NT2/D1 (cell line): Measurements from ENCODE around the gene THNSL1.

Source experiments
- DNase-seq: peaks from one replicate; pipeline ENCODE4 v3.0.0-alpha.2; 2011; ENCODE audit warnings: low read depth, low spot score
- H3K27me3 ChIP-seq: 2 replicates; pipeline ENCODE4 v1.6.0; 2011; ENCODE audit warnings: mild to moderate bottlenecking; ENCODE audit not compliant: insufficient read length, insufficient read depth
- H3K36me3 ChIP-seq: 2 replicates; pipeline ENCODE4 v1.6.1; 2011; ENCODE audit warnings: mild to moderate bottlenecking, low read length, mixed read lengths; ENCODE audit not compliant: insufficient read depth, insufficient read length
- H3K4me1 ChIP-seq: 2 replicates; pipeline ENCODE4 v1.5.1; 2011; ENCODE audit not compliant: insufficient read depth, insufficient read length
- H3K4me3 ChIP-seq: 2 replicates; pipeline ENCODE4 v1.5.1; 2011; ENCODE audit warnings: low read depth; ENCODE audit not compliant: insufficient read length
- H3K9ac ChIP-seq: 2 replicates; pipeline ENCODE4 v1.6.0; 2011; ENCODE audit warnings: low read depth; ENCODE audit not compliant: insufficient read length
- H3K9me3 ChIP-seq: 2 replicates; pipeline ENCODE4 v1.5.1; 2011; ENCODE audit warnings: mild to moderate bottlenecking, low read length; ENCODE audit not compliant: insufficient read depth
- SUZ12 ChIP-seq: IDR thresholded peaks from 2 replicates; pipeline ENCODE4 v1.6.1; 2011; ENCODE audit not compliant: insufficient read length, insufficient read depth; ENCODE audit errors: extremely low read depth
- YY1 ChIP-seq: IDR thresholded peaks from 2 replicates; pipeline ENCODE4 v1.6.1; 2011; ENCODE audit not compliant: insufficient read length, insufficient read depth
- ZNF274 ChIP-seq: IDR thresholded peaks from 2 replicates; pipeline ENCODE4 v1.6.1; 2011; ENCODE audit warnings: mild to moderate bottlenecking, low read depth, low read length

THNSL1 gene

DNA sequence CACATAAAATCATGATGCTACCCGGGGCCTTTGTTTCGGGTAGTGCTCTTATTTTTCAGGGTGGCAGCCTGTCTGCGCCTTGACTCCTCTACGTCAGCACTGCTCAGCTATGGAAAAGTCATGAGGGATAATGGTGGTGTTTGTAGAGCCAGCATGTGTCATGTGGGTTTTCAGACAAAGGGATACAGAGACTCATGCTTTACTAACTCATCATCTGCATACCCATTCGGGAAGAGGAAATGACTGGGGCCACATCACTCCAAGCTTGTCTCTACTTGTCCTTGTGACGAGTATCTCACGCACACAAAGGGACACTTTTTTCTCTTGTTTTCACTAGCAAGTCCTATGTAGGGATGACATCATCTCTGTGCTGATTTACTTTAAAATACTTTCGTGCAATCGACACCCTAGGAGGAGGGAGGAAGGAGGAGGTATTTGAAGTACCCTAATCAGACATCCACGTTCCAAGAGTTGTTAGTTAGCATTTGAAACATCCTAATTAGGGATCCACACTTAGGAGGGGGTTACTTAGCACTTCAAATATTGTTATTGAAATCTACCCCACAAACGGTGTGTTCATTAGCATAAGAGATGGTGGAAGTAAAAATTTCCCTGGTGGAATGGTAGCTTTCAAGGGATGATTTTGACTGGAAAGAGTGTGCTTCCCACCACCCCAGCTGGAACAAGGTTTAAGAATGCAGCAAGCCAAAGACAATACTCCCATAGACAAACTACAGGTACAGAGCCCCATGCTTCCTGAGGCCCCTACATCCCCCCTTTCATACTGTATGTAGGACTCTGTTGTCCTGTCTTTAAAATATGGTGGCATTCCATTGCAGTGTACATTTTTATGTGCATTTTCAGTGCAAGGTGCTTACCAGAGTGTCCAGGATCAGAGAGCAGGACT, 52.0 kb downstream of the THNSL1 start:
- no peak overlapping the region for H3K4me3 ChIP-seq
- peak; percentile 87 for DNase-seq
- no peaks in the 10 kb centered on the region for H3K36me3 ChIP-seq
- H3K27me3 ChIP-seq = peaks cover 52% of the 10 kb centered on the region
- H3K9ac ChIP-seq = no peak overlapping the region
- H3K9me3 ChIP-seq = peaks cover 14% of the 10 kb centered on the region
- no peak for TF ChIP-seq ZNF274
- TF ChIP-seq YY1 = no peak
- no peak for TF ChIP-seq SUZ12
- no peaks in the 10 kb centered on the region for H3K4me1 ChIP-seq

DNA sequence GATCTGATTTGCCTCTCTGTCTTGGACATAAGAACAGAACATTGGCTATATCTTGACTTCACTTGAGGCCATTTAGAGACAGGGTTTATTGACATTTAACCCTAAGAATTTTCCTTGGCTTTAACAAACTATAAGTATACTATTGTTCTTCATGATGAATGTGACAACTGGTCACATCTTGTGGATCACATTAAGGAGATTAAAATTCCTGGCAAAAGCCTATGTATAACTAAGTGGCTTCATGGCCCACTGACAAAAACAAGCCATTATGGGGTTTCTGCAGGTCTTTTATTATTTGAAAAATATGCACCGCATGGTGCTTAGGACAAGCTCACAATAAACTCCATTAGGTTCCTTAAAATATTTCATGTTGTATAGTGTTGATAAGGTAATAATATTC, 54.8 kb downstream of the THNSL1 start:
- DNase-seq = no peak
- Histone ChIP-seq H3K36me3 (no peaks in the 10 kb centered on the region), H3K4me3 (no peak overlapping the region), H3K9ac (no peak overlapping the region), H3K4me1 (no peaks in the 10 kb centered on the region), H3K9me3 (peaks cover 9% of the 10 kb centered on the region; the same call in 1 of the 2 replicates), H3K27me3 (peaks cover 43% of the 10 kb centered on the region)
- TF ChIP-seq YY1 = no peak
- TF ChIP-seq SUZ12 = no peak
- TF ChIP-seq ZNF274 = no peak

DNA sequence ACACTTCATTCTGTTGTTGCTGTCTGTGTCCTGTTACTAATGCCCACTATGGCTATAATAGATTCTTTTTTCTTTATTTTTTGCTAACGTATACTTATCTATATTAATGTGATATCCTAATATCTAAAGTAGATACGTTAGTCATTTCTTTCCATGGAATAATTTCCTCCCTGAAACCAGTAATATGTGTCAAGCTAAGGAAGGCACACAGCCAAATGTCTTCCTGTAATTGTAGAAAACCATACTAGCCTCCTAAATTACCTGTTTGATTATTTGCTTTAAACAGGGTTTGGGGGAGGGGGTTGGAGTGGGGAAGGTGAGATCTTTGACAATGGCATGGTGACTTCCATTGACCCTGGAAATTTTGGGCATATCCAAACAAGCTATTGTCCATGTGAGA, 56.4 kb downstream of the THNSL1 start:
- H3K9me3 ChIP-seq = peaks cover 9% of the 10 kb centered on the region; the same call in 1 of the 2 replicates
- TF ChIP-seq ZNF274 = no peak
- no peaks in the 10 kb centered on the region for H3K4me1 ChIP-seq
- no peak overlapping the region for H3K4me3 ChIP-seq
- H3K27me3 ChIP-seq = peaks cover 36% of the 10 kb centered on the region
- H3K36me3 ChIP-seq = no peaks in the 10 kb centered on the region
- no peak for DNase-seq
- no peak overlapping the region for H3K9ac ChIP-seq

DNA sequence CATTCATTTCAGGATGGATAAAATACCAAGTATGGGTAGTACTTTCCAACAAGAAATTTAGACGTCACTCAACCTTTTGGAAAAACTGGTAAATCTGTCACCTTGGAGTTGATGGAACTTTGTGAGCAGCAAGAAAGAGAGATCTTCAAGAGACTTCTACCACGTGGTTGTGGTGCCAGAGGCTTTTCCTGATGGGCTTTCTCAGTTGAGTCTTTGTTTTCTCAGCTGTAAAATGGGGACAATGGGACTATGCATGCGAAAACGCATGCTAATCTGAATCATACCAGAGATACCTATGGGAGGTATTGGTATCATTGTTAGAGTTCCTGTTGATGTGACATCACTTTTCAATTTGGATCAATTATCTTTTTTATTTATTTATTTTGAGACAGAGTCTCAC, 59.4 kb downstream of the THNSL1 start:
- Histone ChIP-seq H3K36me3 (no peaks in the 10 kb centered on the region), H3K9me3 (no peaks in the 10 kb centered on the region), H3K27me3 (peaks cover 15% of the 10 kb centered on the region), H3K4me1 (no peaks in the 10 kb centered on the region), H3K4me3 (no peak overlapping the region), H3K9ac (no peak overlapping the region)
- TF ChIP-seq ZNF274 = no peak
- no peak for TF ChIP-seq YY1
- TF ChIP-seq SUZ12 = no peak
- no peak for DNase-seq
